ENCODE measurements around the gene IL18.

DNA sequence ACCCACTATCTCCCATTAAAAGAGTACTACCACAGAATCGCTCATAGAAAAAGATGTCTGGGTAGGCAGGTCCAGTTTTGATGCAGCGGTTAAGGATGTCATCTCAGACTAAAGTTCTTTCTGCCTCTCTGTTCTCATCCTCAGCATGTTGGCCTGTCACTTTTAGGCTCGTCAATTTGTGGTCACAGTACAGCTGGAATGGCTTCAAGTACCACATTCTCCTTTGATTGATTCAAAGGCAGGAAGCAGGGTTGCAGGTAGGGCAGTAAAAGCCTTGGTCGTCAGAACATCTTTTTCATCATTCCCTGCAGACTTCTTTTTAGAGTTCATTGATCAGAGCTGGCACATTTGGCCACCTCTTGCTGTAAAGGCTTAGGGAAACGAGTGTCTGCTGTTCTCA is 48.5 kb downstream of the IL18 start:
- TF ChIP-seq, protein P1, sequence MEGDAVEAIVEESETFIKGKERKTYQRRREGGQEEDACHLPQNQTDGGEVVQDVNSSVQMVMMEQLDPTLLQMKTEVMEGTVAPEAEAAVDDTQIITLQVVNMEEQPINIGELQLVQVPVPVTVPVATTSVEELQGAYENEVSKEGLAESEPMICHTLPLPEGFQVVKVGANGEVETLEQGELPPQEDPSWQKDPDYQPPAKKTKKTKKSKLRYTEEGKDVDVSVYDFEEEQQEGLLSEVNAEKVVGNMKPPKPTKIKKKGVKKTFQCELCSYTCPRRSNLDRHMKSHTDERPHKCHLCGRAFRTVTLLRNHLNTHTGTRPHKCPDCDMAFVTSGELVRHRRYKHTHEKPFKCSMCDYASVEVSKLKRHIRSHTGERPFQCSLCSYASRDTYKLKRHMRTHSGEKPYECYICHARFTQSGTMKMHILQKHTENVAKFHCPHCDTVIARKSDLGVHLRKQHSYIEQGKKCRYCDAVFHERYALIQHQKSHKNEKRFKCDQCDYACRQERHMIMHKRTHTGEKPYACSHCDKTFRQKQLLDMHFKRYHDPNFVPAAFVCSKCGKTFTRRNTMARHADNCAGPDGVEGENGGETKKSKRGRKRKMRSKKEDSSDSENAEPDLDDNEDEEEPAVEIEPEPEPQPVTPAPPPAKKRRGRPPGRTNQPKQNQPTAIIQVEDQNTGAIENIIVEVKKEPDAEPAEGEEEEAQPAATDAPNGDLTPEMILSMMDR (conservative IDR thresholded peaks at IDR 0.05 in 1 of 2, IDR thresholded peaks at IDR 0.05 in 1 of 2; ENCODE audit: low read depth in 1 of 2, low read length in 2 of 2): no peak
- TF ChIP-seq EZH2 (IDR thresholded peaks at IDR 0.05; ENCODE audit: low read length, missing control alignments): no peak
